GM12878 (cell line): ENCODE results near the gene SELPLG. TPM values are rescaled to one million over a fixed set of nuclear protein-coding genes. Genes with fewer than 3 reads are reported as not detected.

Source experiments
- ATAC-seq: fragments of 200-7000 bp; cut with Tn5 transposase; 3 replicates; pipeline ENCODE4 v1.9.1; 2020; ENCODE audit warnings: mild to moderate bottlenecking, moderate library complexity
- BruUV-seq: library from RNA; stranded (reverse); fragments of 400-500 nt; replicated peaks from 2 replicates; lab custom pipeline; 2021; lab: Mats Ljungman, UMichigan
- CTCF ChIA-PET: fragments of 300-600 bp; sonication (Branson Sonifier 250); formaldehyde crosslinking; extraction: SDS; loops from one replicate; lab custom pipeline; 2021; ENCODE audit warnings: inconsistent platforms; lab: Yijun Ruan, JAX
- POLR2A ChIA-PET: fragments of 350-600 bp; formaldehyde crosslinking; extraction: SDS; loops from one replicate; lab custom pipeline; 2021; ENCODE audit warnings: inconsistent platforms; lab: Charles Lee
- RAD21 ChIA-PET: fragments of 300-600 bp; sonication (Branson Sonifier 250); formaldehyde crosslinking; loops from one replicate; lab custom pipeline; 2023; ENCODE audit warnings: antibody characterized with exemption; ENCODE audit not compliant: unreplicated experiment; lab: Charles Lee
- SMC1A ChIA-PET: fragments of 300-600 bp; sonication (Branson Sonifier 250); formaldehyde crosslinking; loops from one replicate; lab custom pipeline; 2023; ENCODE audit not compliant: unreplicated experiment, uncharacterized antibody; lab: Charles Lee
- DNase-seq: peaks from one replicate; pipeline ENCODE4 v3.0.0-alpha.2; 2011; ENCODE audit warnings: low read depth, low spot score
- FAIRE-seq: peaks from 3 replicates; lab custom pipeline; 2011; peaks lifted over from hg19 to GRCh38; lab: Jason Lieb, UNC
- H2AFZ ChIP-seq: 2 replicates; pipeline ENCODE4 v1.6.0; 2011; ENCODE audit warnings: low read depth, low read length, control low read depth; ENCODE audit not compliant: control insufficient read depth
- H3K27ac ChIP-seq: 2 replicates; pipeline ENCODE4 v1.5.1; 2011; ENCODE audit warnings: control low read depth; ENCODE audit not compliant: control insufficient read depth, insufficient read depth
- H3K27me3 ChIP-seq, 2 experiments: replicated peaks in 1 of 2; 2 replicates each; pipeline versions ENCODE4 v1.6.0 to v1.6.1; 2011; ENCODE audit warnings: low read length in 1 of 2; ENCODE audit not compliant: control insufficient read depth in 2 of 2, insufficient read depth in 2 of 2
- H3K36me3 ChIP-seq, 2 experiments: 2 replicates each; pipeline ENCODE4 v1.5.1; 2011; ENCODE audit warnings: low read length in 1 of 2; ENCODE audit not compliant: control insufficient read depth in 2 of 2, insufficient read depth in 2 of 2
- H3K4me1 ChIP-seq: 2 replicates; pipeline ENCODE4 v1.6.1; 2011; ENCODE audit warnings: mild to moderate bottlenecking, low read length, moderate library complexity, mixed read lengths; ENCODE audit not compliant: control insufficient read depth, insufficient read depth
- H3K4me2 ChIP-seq: 2 replicates; pipeline ENCODE4 v1.6.0; 2011; ENCODE audit warnings: control low read depth; ENCODE audit not compliant: control insufficient read depth, insufficient read depth
- H3K4me3 ChIP-seq: fragments of 200-600 bp; sonication (generic); 2 replicates; pipeline ENCODE4 v1.5.1; 2016
- H3K79me2 ChIP-seq: 2 replicates; pipeline ENCODE4 v1.6.0; 2011; ENCODE audit warnings: low read length; ENCODE audit not compliant: control insufficient read depth, insufficient read depth
- H3K9ac ChIP-seq: 2 replicates; pipeline ENCODE4 v1.8.0; 2011; ENCODE audit warnings: low read length, control low read depth, mixed read lengths; ENCODE audit not compliant: control insufficient read depth, insufficient read depth
- H3K9me3 ChIP-seq: replicated peaks from 3 replicates; pipeline ENCODE4 v1.5.1; 2011; ENCODE audit warnings: mild to moderate bottlenecking, low read length; ENCODE audit not compliant: control insufficient read depth, insufficient read depth
- H4K20me1 ChIP-seq: 2 replicates; pipeline ENCODE4 v1.6.0; 2011; ENCODE audit not compliant: control insufficient read depth, insufficient read depth
- ASH2L ChIP-seq: fragments of 300-600, 200-600 bp; sonication (generic); IDR thresholded peaks from 2 replicates; pipeline ENCODE4 v1.6.1; 2017; ENCODE audit warnings: low read depth, mild to moderate bottlenecking, borderline replicate concordance
- IRF4 ChIP-seq: IDR thresholded peaks from 2 replicates; pipeline ENCODE4 v1.6.1; 2011; ENCODE audit warnings: low read depth, low read length
- MXI1 ChIP-seq: fragments of 150-350 bp; IDR thresholded peaks from 2 replicates; pipeline ENCODE4 v1.6.1; 2011; ENCODE audit warnings: low read depth, mild to moderate bottlenecking, inconsistent platforms, low read length, improper control_type of control experiment
- NBN ChIP-seq: fragments of 450-650 bp; IDR thresholded peaks from 2 replicates; pipeline ENCODE4 v1.6.1; 2016
- POLR2A ChIP-seq: IDR thresholded peaks from 2 replicates; pipeline ENCODE4 v1.6.1; 2011; ENCODE audit warnings: low read depth, mild to moderate bottlenecking, low read length
- POU2F2 ChIP-seq: IDR thresholded peaks from 3 replicates; pipeline ENCODE4 v1.6.1; 2011; ENCODE audit warnings: low read depth, mild to moderate bottlenecking, low read length, borderline replicate concordance
- SUZ12 ChIP-seq: fragments of 200-600 bp; sonication (generic); IDR thresholded peaks from one replicate; pipeline ENCODE4 v1.6.1; 2018; ENCODE audit warnings: antibody characterized with exemption, mild to moderate bottlenecking; ENCODE audit not compliant: unreplicated experiment
- TAF1 ChIP-seq: IDR thresholded peaks from 2 replicates; pipeline ENCODE4 v1.6.1; 2011; ENCODE audit warnings: mild to moderate bottlenecking, low read depth, low read length, borderline replicate concordance
- ZBTB4 ChIP-seq: fragments of 450-650 bp; formaldehyde crosslinking; IDR thresholded peaks from 2 replicates; pipeline ENCODE4 v1.4.0; 2022; ENCODE audit warnings: mild to moderate bottlenecking, moderate library complexity
- ZNF622 ChIP-seq: fragments of 450-650 bp; IDR thresholded peaks from 2 replicates; pipeline ENCODE4 v1.6.1; 2017; ENCODE audit warnings: mild to moderate bottlenecking, inconsistent platforms
- ZZZ3 ChIP-seq: IDR thresholded peaks from 2 replicates; pipeline ENCODE4 v1.6.1; 2011; ENCODE audit warnings: low read depth; ENCODE audit not compliant: control insufficient read depth, insufficient read length
- WGBS: methylation state at CpG from one replicate; pipeline ENCODE4 v1.1.6; 2016; ENCODE audit warnings: low lambda C conversion rate; ENCODE audit not compliant: insufficient replicate concordance, insufficient coverage; ENCODE audit errors: missing lambda C conversion rate; 5-methylcytosine and 5-hydroxymethylcytosine counted together
- in situ Hi-C: fragments of 300-500 bp; cut with MboI; formaldehyde crosslinking; loops from 9 replicates; pipeline ENCODE4 v1.14.3; 2018; ENCODE audit warnings: mixed read lengths
- intact Hi-C: fragments of 100-400 bp; cut with micrococcal nuclease; formaldehyde crosslinking; loops from one replicate; pipeline ENCODE4 v1.14.2; 2022; ENCODE audit not compliant: unreplicated experiment
- polyA plus RNA-seq, 11 experiments: library from polyadenylated mRNA; depleted of rRNA in 4 of 11; unstranded in 6 of 11; stranded (reverse) in 5 of 11; fragments of >200 nt; fragmentation: Nextera tagmentation in 4 of 11; fragmentation: Illumina TruSeq in 1 of 11; extraction: Ambion mirVana in 4 of 11; extraction: Trizol in 1 of 11; gene quantifications; 1 replicate in 1 of 11; 2 replicates in 10 of 11; pipeline versions ENCODE4 v1.2.1 to v1.2.3, GENCODE V29; 2011 to 2016; ENCODE audit warnings: inconsistent platforms in 2 of 11, missing spikeins in 2 of 11, low read depth in 1 of 11
- total RNA-seq, 4 experiments: library from RNA; depleted of rRNA in 3 of 4; stranded (reverse); fragments of >200 nt in 3 of 4; fragmentation: Illumina TruSeq in 1 of 4; extraction: Trizol in 1 of 4; gene quantifications; 2 replicates each; pipeline versions ENCODE4 v1.2.1 to v1.2.3, GENCODE V29; 2013 to 2021

The SELPLG gene
- total and polyA plus RNA-seq, 10 of the 15 experiments (the other 5 are each of a cell fraction or from before 2014, with no cell fraction given), result 3.2 to 32.3 (median 23.9) TPM

- no peak overlapping the region for H2AFZ ChIP-seq
- H3K79me2 ChIP-seq, result no peaks in the 10 kb centered on the region
- no peak overlapping the region for H3K4me3 ChIP-seq
- BruUV-seq, result no TSS peak
- no peaks in the 10 kb centered on the region for H4K20me1 ChIP-seq
- FAIRE-seq (no peak), ATAC-seq (no peak), DNase-seq (no peak)
- no peaks in the 10 kb centered on the region for H3K4me1 ChIP-seq
- RAD21 ChIA-PET, result interaction anchor here (0.6 to 1.3 kb wide), 2 partner anchors 15 to 16 kb away, joined by 4 to 8 read pairs; partner anchors contain the start of gene SELPLG
- no peaks in the 10 kb centered on the region for H3K9me3 ChIP-seq
- in situ Hi-C loops (no loop called here), intact Hi-C loops (no loop called here)
- H3K36me3 ChIP-seq, result peaks cover 21 to 51% of the 10 kb centered on the region in 2 experiments
- no peaks in the 10 kb centered on the region for H3K27me3 ChIP-seq
- CTCF ChIA-PET, result interaction anchor here (3.0 kb wide), 1 partner anchor 15 kb away, joined by 13 read pairs; no protein-coding TSS in a partner anchor
- H3K4me2 ChIP-seq, result no peak overlapping the region
- POLR2A ChIA-PET, result no interaction called here
- TF ChIP-seq IRF4, result no peak
- TF ChIP-seq TAF1, result no peak
- no peak for TF ChIP-seq MXI1
- no peak for TF ChIP-seq ZNF622
- TF ChIP-seq POU2F2, result no peak
- TF ChIP-seq SUZ12, result no peak
- TF ChIP-seq ASH2L, result no peak
- TF ChIP-seq ZBTB4, result no peak
- no peak for TF ChIP-seq ZZZ3
- TF ChIP-seq POLR2A, result no peak
- TF ChIP-seq NBN, result no peak
- H3K27ac ChIP-seq, result no peak overlapping the region
- SMC1A ChIA-PET, result interaction anchor here (1.4 to 6.5 kb wide), 3 partner anchors 13 to 16 kb away, joined by 6 to 41 read pairs (median 7); partner anchors contain the start of gene SELPLG
- H3K9ac ChIP-seq, result no peak overlapping the region
- 91% methylated on average over 6 of the region's 6 CpGs for WGBS
Measured at GRCh38 chr12:108649126-108649525, 15.4 kb upstream of the SELPLG start.
